H7 (cell line): ENCODE results near the gene NFIA. TPM values are rescaled to one million over a fixed set of nuclear protein-coding genes. Genes with fewer than 3 reads are reported as not detected.

Experiments
- DNase-seq: peaks from one replicate; pipeline ENCODE4 v3.0.0; 2012
- H3K27me3 ChIP-seq: 2 replicates; pipeline ENCODE4 v1.6.0; 2011; ENCODE audit warnings: mild to moderate bottlenecking, low read length; ENCODE audit not compliant: control insufficient read depth, insufficient read depth
- H3K36me3 ChIP-seq: replicated peaks from 2 replicates; pipeline ENCODE4 v1.5.1; 2011; ENCODE audit warnings: low read length; ENCODE audit not compliant: control insufficient read depth, insufficient read depth
- H3K4me3 ChIP-seq: 2 replicates; pipeline ENCODE4 v1.5.1; 2011; ENCODE audit warnings: low read depth, mild to moderate bottlenecking, control low read depth, low read length, moderate library complexity; ENCODE audit not compliant: insufficient read depth
- total RNA-seq: library from RNA; depleted of rRNA; stranded (reverse); fragments of >200 nt; shearing (Covaris generic); gene quantifications from 2 replicates; pipeline ENCODE4 v1.2.3, GENCODE V29; 2014

The NFIA gene
- total RNA-seq, 1 experiment from 2014 or later: 11.3 TPM

- no peak for DNase-seq
- Histone ChIP-seq H3K4me3 (no peak overlapping the region), H3K27me3 (no peaks in the 10 kb centered on the region), H3K36me3 (no peaks in the 10 kb centered on the region)
Observed at GRCh38 chr1:61332196-61332753, 249.9 kb downstream of the NFIA start.

GRCh38 chr1:61332796-61333195, 250.4 kb downstream of the NFIA start:
- Histone ChIP-seq H3K4me3 (no peak overlapping the region), H3K27me3 (no peaks in the 10 kb centered on the region), H3K36me3 (no peaks in the 10 kb centered on the region)
- DNase-seq: no peak

GRCh38 chr1:61334718-61335589, 252.6 kb downstream of the NFIA start:
- no peak overlapping the region for H3K4me3 ChIP-seq
- H3K27me3 ChIP-seq: no peaks in the 10 kb centered on the region
- H3K36me3 ChIP-seq: no peaks in the 10 kb centered on the region
- DNase-seq: no peak

- DNase-seq: peak; percentile 22
- H3K27me3 ChIP-seq: no peaks in the 10 kb centered on the region
Observed at GRCh38 chr1:61337037-61337436, 254.7 kb downstream of the NFIA start.

GRCh38 chr1:61337441-61337951, 255.1 kb downstream of the NFIA start:
- H3K27me3 ChIP-seq: no peaks in the 10 kb centered on the region
- no peak for DNase-seq
- H3K4me3 ChIP-seq: no peak overlapping the region
- no peaks in the 10 kb centered on the region for H3K36me3 ChIP-seq

More at GRCh38 chr1:61337037-61337436, 254.7 kb downstream of the NFIA start:
- Histone ChIP-seq H3K4me3 (no peak overlapping the region), H3K36me3 (no peaks in the 10 kb centered on the region)

GRCh38 chr1:61337981-61338848, 255.9 kb downstream of the NFIA start:
- Histone ChIP-seq H3K36me3 (no peaks in the 10 kb centered on the region), H3K27me3 (no peaks in the 10 kb centered on the region), H3K4me3 (no peak overlapping the region)
- DNase-seq: peak; percentile 64

GRCh38 chr1:61338899-61339298, 256.5 kb downstream of the NFIA start:
- no peak for DNase-seq
- H3K4me3 ChIP-seq: no peak overlapping the region
- no peaks in the 10 kb centered on the region for H3K36me3 ChIP-seq
- H3K27me3 ChIP-seq: no peaks in the 10 kb centered on the region

GRCh38 chr1:61341426-61341825, 259.1 kb downstream of the NFIA start:
- no peaks in the 10 kb centered on the region for H3K27me3 ChIP-seq
- no peak for DNase-seq
- H3K4me3 ChIP-seq: no peak overlapping the region
- no peaks in the 10 kb centered on the region for H3K36me3 ChIP-seq

- Histone ChIP-seq H3K27me3 (no peaks in the 10 kb centered on the region), H3K4me3 (no peak overlapping the region), H3K36me3 (no peaks in the 10 kb centered on the region)
- DNase-seq: no peak
Observed at GRCh38 chr1:61343734-61344420, 261.5 kb downstream of the NFIA start.

GRCh38 chr1:61344696-61345095, 262.3 kb downstream of the NFIA start:
- no peak for DNase-seq
- no peaks in the 10 kb centered on the region for H3K36me3 ChIP-seq
- H3K4me3 ChIP-seq: no peak overlapping the region
- no peaks in the 10 kb centered on the region for H3K27me3 ChIP-seq

GRCh38 chr1:61348025-61348665, 265.8 kb downstream of the NFIA start:
- no peak for DNase-seq

GRCh38 chr1:61352845-61353435, 270.6 kb downstream of the NFIA start:
- Histone ChIP-seq H3K36me3 (no peaks in the 10 kb centered on the region), H3K4me3 (no peak overlapping the region), H3K27me3 (no peaks in the 10 kb centered on the region; the same call in 1 of the 2 replicates)
- peak; percentile 46 for DNase-seq

More at GRCh38 chr1:61348025-61348665, 265.8 kb downstream of the NFIA start:
- Histone ChIP-seq H3K4me3 (no peak overlapping the region), H3K27me3 (no peaks in the 10 kb centered on the region), H3K36me3 (no peaks in the 10 kb centered on the region)

GRCh38 chr1:61353797-61354406, 271.5 kb downstream of the NFIA start:
- H3K27me3 ChIP-seq: no peaks in the 10 kb centered on the region; the same call in 1 of the 2 replicates
- no peak overlapping the region for H3K4me3 ChIP-seq

More at GRCh38 chr1:61353797-61354406, 271.5 kb downstream of the NFIA start:
- DNase-seq: no peak
- H3K36me3 ChIP-seq: no peaks in the 10 kb centered on the region
